Osteoblast (primary cell): ENCODE results near the gene ECT2L. TPM values are rescaled to one million over a fixed set of nuclear protein-coding genes. Genes with fewer than 3 reads are reported as not detected.
A peak's percentile ranks its signal among the peaks of the same experiment; 100 is the strongest.

ENCODE experiments used
- DNase-seq: peaks from one replicate; pipeline ENCODE4 v3.0.0; 2011; ENCODE audit warnings: low spot score, mixed read lengths; ENCODE audit not compliant: insufficient read length; ENCODE audit errors: missing footprints
- H2AFZ ChIP-seq: 2 replicates; pipeline ENCODE4 v1.6.0; 2011; ENCODE audit warnings: mild to moderate bottlenecking, low read length
- H3K27ac ChIP-seq: 2 replicates; pipeline ENCODE4 v1.5.1; 2011; ENCODE audit warnings: mild to moderate bottlenecking, low read depth, low read length, moderate library complexity
- H3K27me3 ChIP-seq: 2 replicates; pipeline ENCODE4 v1.6.0; 2012; ENCODE audit warnings: mild to moderate bottlenecking, control low read depth, inconsistent platforms, low read length, moderate library complexity; ENCODE audit not compliant: insufficient read depth
- H3K36me3 ChIP-seq: 2 replicates; pipeline ENCODE4 v1.5.1; 2011; ENCODE audit warnings: mild to moderate bottlenecking, low read length, control low read depth, moderate library complexity; ENCODE audit not compliant: insufficient read depth
- H3K4me1 ChIP-seq: 2 replicates; pipeline ENCODE4 v1.5.1; 2011; ENCODE audit warnings: mild to moderate bottlenecking, low read length, control low read depth, moderate library complexity; ENCODE audit not compliant: insufficient read depth
- H3K4me2 ChIP-seq: 2 replicates; pipeline ENCODE4 v1.6.0; 2011; ENCODE audit warnings: mild to moderate bottlenecking, low read length; ENCODE audit not compliant: insufficient read depth
- H3K4me3 ChIP-seq: fragments of 200-600 bp; sonication (generic); 3 replicates; pipeline ENCODE4 v1.5.1; 2012; ENCODE audit warnings: mild to moderate bottlenecking, low read length, inconsistent platforms; ENCODE audit not compliant: insufficient read depth
- H3K79me2 ChIP-seq: 2 replicates; pipeline ENCODE4 v1.6.0; 2012; ENCODE audit warnings: mild to moderate bottlenecking, low read length, control low read depth, inconsistent platforms; ENCODE audit not compliant: insufficient read depth
- H3K9me3 ChIP-seq: 2 replicates; pipeline ENCODE4 v1.5.1; 2011; ENCODE audit warnings: low read depth, low read length, control low read depth
- H4K20me1 ChIP-seq: 2 replicates; pipeline ENCODE4 v1.6.0; 2012; ENCODE audit warnings: mild to moderate bottlenecking, low read length, control low read depth; ENCODE audit not compliant: insufficient read depth
- total RNA-seq: library from RNA; depleted of rRNA; stranded (reverse); fragments of >200 nt; gene quantifications from 2 replicates; pipeline ENCODE4 v1.2.3, GENCODE V29; 2012
- TF ChIP-seq, protein P1 (sequence below): IDR thresholded peaks from 2 replicates; pipeline ENCODE4 v1.5.1; 2011; ENCODE audit warnings: mild to moderate bottlenecking, low read depth, low read length, moderate library complexity; ENCODE audit errors: extremely low read depth

Gene ECT2L
- total RNA-seq, 1 donor: under 0.01 TPM

DNA sequence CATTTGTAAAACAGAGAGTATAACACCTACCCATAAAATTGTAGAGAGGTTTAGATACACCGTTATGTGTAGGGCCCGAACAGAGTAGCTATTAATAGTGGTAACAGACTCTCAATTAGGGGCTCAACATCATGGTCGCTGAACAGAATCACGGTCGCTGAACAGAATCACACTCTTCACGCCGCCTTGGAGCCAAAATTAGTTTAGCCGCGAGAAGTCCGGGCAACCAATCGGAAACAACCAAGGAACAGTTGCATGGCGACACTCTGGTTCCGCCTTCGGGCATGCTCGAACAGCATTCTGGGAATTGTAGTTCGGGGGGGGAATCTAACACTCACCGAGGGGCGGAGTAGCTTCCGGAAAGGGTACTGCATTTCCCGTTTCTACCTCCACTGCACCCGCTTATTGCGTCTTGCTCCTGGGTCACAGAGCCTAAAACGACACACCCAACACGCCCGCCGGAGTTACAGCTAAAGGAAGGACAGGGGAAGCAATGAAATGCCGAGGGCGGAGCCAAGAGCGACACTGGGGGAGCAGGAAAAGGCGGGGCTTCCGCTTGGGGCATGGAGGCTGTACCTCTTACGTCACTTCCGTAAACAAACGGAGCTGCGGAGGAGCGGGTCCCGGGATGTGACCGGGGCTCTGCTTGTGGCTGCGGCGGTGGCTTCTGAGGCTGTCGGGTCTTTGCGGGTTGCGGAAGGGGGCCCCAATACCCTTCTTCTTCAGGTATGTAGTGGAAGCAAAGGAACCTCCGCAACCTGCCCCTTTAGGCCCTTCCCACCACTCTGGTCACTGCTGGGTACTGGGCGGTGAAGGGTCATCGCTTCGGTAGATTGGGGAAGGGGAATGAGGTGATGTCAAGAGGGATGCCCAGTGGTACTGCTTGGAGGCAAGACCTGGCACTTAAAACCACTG is 22.5 kb upstream of the ECT2L start, which contains the start of gene CCDC28A:
Gene CCDC28A (plus strand): TSS at position 593 of the 915 bp plus-strand sequence. CDS start 2,352 bp downstream, outside the sequence.
- peaks cover 13% of the 10 kb centered on the region for H3K4me1 ChIP-seq
- no peaks in the 10 kb centered on the region for H4K20me1 ChIP-seq
- DNase-seq: peak; percentile 92
- H3K79me2 ChIP-seq: peaks cover 10% of the 10 kb centered on the region
- peak within 1 kb of the TSS; percentile 77 for H3K4me3 ChIP-seq
- peak within 1 kb of the TSS; percentile 89 for H2AFZ ChIP-seq
- peaks cover 3% of the 10 kb centered on the region for H3K36me3 ChIP-seq
- TF ChIP-seq, protein P1, sequence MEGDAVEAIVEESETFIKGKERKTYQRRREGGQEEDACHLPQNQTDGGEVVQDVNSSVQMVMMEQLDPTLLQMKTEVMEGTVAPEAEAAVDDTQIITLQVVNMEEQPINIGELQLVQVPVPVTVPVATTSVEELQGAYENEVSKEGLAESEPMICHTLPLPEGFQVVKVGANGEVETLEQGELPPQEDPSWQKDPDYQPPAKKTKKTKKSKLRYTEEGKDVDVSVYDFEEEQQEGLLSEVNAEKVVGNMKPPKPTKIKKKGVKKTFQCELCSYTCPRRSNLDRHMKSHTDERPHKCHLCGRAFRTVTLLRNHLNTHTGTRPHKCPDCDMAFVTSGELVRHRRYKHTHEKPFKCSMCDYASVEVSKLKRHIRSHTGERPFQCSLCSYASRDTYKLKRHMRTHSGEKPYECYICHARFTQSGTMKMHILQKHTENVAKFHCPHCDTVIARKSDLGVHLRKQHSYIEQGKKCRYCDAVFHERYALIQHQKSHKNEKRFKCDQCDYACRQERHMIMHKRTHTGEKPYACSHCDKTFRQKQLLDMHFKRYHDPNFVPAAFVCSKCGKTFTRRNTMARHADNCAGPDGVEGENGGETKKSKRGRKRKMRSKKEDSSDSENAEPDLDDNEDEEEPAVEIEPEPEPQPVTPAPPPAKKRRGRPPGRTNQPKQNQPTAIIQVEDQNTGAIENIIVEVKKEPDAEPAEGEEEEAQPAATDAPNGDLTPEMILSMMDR: no peak
- H3K4me2 ChIP-seq: peak within 1 kb of the TSS; percentile 92
- peak within 1 kb of the TSS; percentile 83 for H3K27ac ChIP-seq
- H3K9me3 ChIP-seq: no peaks in the 10 kb centered on the region
- no peaks in the 10 kb centered on the region for H3K27me3 ChIP-seq

DNA sequence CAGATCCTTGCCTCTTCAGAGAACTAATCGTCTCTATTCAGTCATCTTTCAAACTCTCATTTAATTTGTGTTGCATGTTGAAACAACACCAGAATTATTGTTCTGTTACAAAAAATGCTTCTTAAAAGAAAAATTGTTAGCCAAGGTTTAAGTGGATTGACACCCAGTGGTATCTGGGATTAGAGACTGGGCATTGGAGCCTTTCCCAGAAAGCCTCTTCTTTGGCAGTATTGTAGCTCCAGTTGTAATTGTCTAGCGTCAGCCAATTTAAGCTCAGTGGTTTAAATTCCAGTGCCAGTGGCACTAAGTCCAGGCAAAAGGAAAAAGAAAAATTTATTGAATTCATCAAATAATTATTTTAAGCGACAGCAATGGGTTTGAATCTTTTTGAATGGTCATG is 21.5 kb upstream of the ECT2L start:
- Histone ChIP-seq H3K4me1 (peaks cover 13% of the 10 kb centered on the region), H3K9me3 (no peaks in the 10 kb centered on the region), H3K27ac (peak overlapping the region; percentile 83), H3K4me2 (peak overlapping the region; percentile 92), H2AFZ (peak overlapping the region; percentile 89), H3K4me3 (peak overlapping the region; percentile 77), H3K27me3 (no peaks in the 10 kb centered on the region), H3K79me2 (peaks cover 10% of the 10 kb centered on the region), H3K36me3 (peaks cover 3% of the 10 kb centered on the region), H4K20me1 (no peaks in the 10 kb centered on the region)
- TF ChIP-seq, protein P1: no peak
- DNase-seq: peak; percentile 17

DNA sequence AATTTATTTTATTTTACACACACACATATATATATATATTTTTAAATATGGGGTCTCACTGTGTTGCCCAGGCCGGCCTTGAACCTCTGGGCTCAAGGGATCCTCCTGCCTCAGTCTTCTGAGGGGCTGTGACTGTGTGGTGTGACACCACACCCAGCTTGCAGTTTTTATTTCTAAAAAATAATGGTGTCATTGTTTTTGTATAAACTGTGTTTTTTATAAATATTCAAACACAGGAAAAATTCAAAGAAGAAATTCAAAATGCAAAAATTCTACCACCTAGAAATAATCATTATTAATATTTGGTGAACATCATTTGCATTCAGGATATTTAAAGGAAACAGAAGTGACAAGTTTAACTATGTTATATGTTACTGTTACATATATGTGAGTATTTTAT is 19.2 kb upstream of the ECT2L start:
- Histone ChIP-seq H3K9me3 (no peaks in the 10 kb centered on the region), H3K4me2 (no peak overlapping the region), H3K79me2 (peaks cover 10% of the 10 kb centered on the region), H3K4me1 (peaks cover 13% of the 10 kb centered on the region), H3K27ac (no peak overlapping the region), H3K27me3 (no peaks in the 10 kb centered on the region), H3K36me3 (peaks cover 3% of the 10 kb centered on the region), H2AFZ (no peak overlapping the region), H3K4me3 (no peak overlapping the region), H4K20me1 (no peaks in the 10 kb centered on the region)
- no peak for DNase-seq
- TF ChIP-seq, protein P1: no peak

DNA sequence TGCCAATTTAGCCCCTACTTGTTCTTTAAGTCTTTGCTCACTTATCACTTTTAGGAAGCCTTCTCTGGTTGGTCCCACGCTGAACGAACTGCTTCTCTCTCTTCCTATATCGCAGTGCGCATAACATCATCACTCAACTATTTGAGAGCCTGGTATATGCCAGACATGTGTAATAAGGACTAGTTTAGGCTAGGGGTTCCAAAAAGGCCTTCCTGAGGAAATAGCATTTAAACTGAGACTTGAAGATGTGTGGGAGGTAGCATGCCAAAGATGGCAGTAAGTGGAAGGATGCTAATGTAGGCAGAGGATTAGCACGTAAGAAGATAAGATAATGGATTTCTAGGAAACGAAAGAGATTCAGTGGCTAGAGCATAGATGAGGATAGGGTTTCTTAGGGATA is 17.6 kb upstream of the ECT2L start:
- H4K20me1 ChIP-seq: no peaks in the 10 kb centered on the region
- peaks cover 6% of the 10 kb centered on the region for H3K4me1 ChIP-seq
- no peak for DNase-seq
- H3K4me3 ChIP-seq: no peak overlapping the region
- peaks cover 9% of the 10 kb centered on the region for H3K36me3 ChIP-seq
- peaks cover 10% of the 10 kb centered on the region for H3K79me2 ChIP-seq
- no peaks in the 10 kb centered on the region for H3K9me3 ChIP-seq
- TF ChIP-seq, protein P1: no peak
- no peak overlapping the region for H2AFZ ChIP-seq
- H3K27ac ChIP-seq: no peak overlapping the region
- no peak overlapping the region for H3K4me2 ChIP-seq
- H3K27me3 ChIP-seq: no peaks in the 10 kb centered on the region
